ENCODE results near the gene PRICKLE2. TPM values are rescaled to one million over a fixed set of nuclear protein-coding genes. Genes with fewer than 3 reads are reported as not detected.

Gene PRICKLE2
- total RNA-seq, 2 experiments from 2014 or later = not detected

GRCh38 chr3:64152676-64153466 lies 72.4 kb downstream of the PRICKLE2 start:
- CTCF ChIA-PET = no interaction called here
- intact Hi-C loops (cut with micrococcal nuclease) = no loop called here
- Mint-ChIP-seq H3K4me1 (ENCODE audit: low read depth) (no peaks in the 10 kb centered on the region), H3K4me3 (no peak overlapping the region), H3K27ac (no peak overlapping the region), H3K36me3 (ENCODE audit: low read depth) (no peaks in the 10 kb centered on the region), H3K27me3 (peaks cover 2% of the 10 kb centered on the region), H3K9me3 (no peaks in the 10 kb centered on the region)
- POLR2A ChIA-PET = no interaction called here
- DNase-seq = no peak
- TF ChIP-seq, protein P1, sequence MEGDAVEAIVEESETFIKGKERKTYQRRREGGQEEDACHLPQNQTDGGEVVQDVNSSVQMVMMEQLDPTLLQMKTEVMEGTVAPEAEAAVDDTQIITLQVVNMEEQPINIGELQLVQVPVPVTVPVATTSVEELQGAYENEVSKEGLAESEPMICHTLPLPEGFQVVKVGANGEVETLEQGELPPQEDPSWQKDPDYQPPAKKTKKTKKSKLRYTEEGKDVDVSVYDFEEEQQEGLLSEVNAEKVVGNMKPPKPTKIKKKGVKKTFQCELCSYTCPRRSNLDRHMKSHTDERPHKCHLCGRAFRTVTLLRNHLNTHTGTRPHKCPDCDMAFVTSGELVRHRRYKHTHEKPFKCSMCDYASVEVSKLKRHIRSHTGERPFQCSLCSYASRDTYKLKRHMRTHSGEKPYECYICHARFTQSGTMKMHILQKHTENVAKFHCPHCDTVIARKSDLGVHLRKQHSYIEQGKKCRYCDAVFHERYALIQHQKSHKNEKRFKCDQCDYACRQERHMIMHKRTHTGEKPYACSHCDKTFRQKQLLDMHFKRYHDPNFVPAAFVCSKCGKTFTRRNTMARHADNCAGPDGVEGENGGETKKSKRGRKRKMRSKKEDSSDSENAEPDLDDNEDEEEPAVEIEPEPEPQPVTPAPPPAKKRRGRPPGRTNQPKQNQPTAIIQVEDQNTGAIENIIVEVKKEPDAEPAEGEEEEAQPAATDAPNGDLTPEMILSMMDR (IDR thresholded peaks at IDR 0.05) = no peak
- ATAC-seq = no peak

DNA sequence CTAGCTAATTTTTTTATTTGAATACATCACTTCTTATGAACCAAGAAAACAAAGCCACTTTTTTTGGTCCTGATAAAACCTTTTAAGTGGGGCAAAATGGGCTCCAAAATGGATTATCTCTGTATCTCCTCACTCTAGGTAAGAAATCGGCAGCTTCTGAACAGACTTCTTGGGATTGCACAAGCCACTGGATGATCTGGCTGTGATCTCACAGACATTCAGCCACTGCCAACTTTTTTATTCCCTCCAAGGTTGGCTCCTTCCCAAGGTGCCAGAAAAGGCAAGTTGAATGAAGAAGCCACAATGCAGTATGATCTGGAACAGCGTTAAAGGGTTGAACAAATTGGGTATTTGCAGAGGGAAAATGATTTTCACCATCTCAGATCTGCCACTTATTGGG lies 73.2 kb downstream of the PRICKLE2 start:
- H3K27me3 Mint-ChIP-seq = peaks cover 2% of the 10 kb centered on the region
- no peak overlapping the region for H3K4me3 Mint-ChIP-seq
- ChIA-PET POLR2A (interaction anchor here (0.6 kb wide), 1 partner anchor 10 kb away, joined by 4 read pairs; no protein-coding TSS in a partner anchor), CTCF (no interaction called here)
- H3K9me3 Mint-ChIP-seq = no peaks in the 10 kb centered on the region
- ATAC-seq (no peak), DNase-seq (no peak)
- TF ChIP-seq, protein P1 (IDR thresholded peaks at IDR 0.05) = no peak
- no peak overlapping the region for H3K27ac Mint-ChIP-seq
- H3K4me1 Mint-ChIP-seq (ENCODE audit: low read depth) = no peaks in the 10 kb centered on the region
- H3K36me3 Mint-ChIP-seq (ENCODE audit: low read depth) = no peaks in the 10 kb centered on the region
- intact Hi-C loops (cut with micrococcal nuclease) = no loop called here

GRCh38 chr3:64151342-64151871 lies 73.9 kb downstream of the PRICKLE2 start:
- no peak overlapping the region for H3K4me3 Mint-ChIP-seq

GRCh38 chr3:64150623-64151207 lies 74.6 kb downstream of the PRICKLE2 start:
- intact Hi-C loops (cut with micrococcal nuclease) = no loop called here
- no peak overlapping the region for H3K4me3 Mint-ChIP-seq
- ATAC-seq (no peak), DNase-seq (no peak)
- CTCF ChIA-PET = no interaction called here
- TF ChIP-seq, protein P1 (IDR thresholded peaks at IDR 0.05) = no peak
- H3K27ac Mint-ChIP-seq = no peak overlapping the region
- no peaks in the 10 kb centered on the region for H3K36me3 Mint-ChIP-seq (ENCODE audit: low read depth)
- no peaks in the 10 kb centered on the region for H3K9me3 Mint-ChIP-seq
- H3K27me3 Mint-ChIP-seq = peaks cover 2% of the 10 kb centered on the region
- no peaks in the 10 kb centered on the region for H3K4me1 Mint-ChIP-seq (ENCODE audit: low read depth)
- POLR2A ChIA-PET = no interaction called here

More at GRCh38 chr3:64151342-64151871, 73.9 kb downstream of the PRICKLE2 start:
- Mint-ChIP-seq H3K27ac (no peak overlapping the region), H3K36me3 (ENCODE audit: low read depth) (no peaks in the 10 kb centered on the region), H3K4me1 (ENCODE audit: low read depth) (no peaks in the 10 kb centered on the region), H3K9me3 (no peaks in the 10 kb centered on the region), H3K27me3 (peaks cover 2% of the 10 kb centered on the region)
- ATAC-seq = no peak
- no peak for DNase-seq
- intact Hi-C loops (cut with micrococcal nuclease) = no loop called here
- ChIA-PET CTCF (no interaction called here), POLR2A (no interaction called here)
- TF ChIP-seq, protein P1 (IDR thresholded peaks at IDR 0.05) = no peak

GRCh38 chr3:64149886-64150285 lies 75.4 kb downstream of the PRICKLE2 start:
- POLR2A ChIA-PET = no interaction called here
- Mint-ChIP-seq H3K4me3 (no peak overlapping the region), H3K27me3 (peaks cover 2% of the 10 kb centered on the region), H3K36me3 (ENCODE audit: low read depth) (no peaks in the 10 kb centered on the region), H3K9me3 (no peaks in the 10 kb centered on the region), H3K4me1 (ENCODE audit: low read depth) (no peaks in the 10 kb centered on the region), H3K27ac (no peak overlapping the region)
- DNase-seq = no peak
- TF ChIP-seq, protein P1 (IDR thresholded peaks at IDR 0.05) = no peak
- CTCF ChIA-PET = no interaction called here
- no peak for ATAC-seq
- intact Hi-C loops (cut with micrococcal nuclease) = no loop called here
